Measurements from ENCODE around the gene CCDC12.

DNA sequence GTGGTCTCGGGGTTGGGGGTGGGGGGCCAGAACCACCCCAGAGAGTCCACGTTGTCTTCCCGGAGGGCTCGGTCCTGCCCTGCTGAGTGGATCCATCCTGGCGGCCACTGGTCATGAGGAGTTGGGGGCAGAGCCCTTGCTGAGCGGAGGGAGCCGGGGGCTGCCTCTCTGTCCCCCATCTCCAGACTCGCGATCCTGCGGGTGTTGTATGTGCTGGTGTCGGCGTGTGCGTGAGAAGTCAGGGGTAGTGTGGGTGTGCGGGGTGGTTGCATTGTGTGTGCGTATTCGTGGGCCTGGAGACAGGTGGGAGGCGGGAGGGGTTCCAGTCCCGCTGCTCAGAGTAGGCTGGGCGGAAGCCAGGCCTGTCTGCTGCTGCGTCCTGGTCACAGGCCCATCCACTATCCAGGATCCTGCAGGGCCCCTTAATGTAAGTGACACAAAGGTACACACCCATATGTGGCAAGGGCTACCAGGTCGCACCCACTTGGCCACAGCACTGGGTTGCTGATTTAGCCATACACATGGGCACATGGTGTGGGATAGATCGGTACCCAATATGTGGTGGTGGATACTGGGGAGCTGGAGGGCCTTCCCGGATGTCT lies 33.7 kb upstream of the CCDC12 start:
- TF ChIP-seq POLR2AphosphoS5 (IDR thresholded peaks at IDR 0.05) (no peak), EP300 (IDR thresholded peaks at IDR 0.05) (no peak), POLR2A (IDR thresholded peaks at IDR 0.05) (no peak)
- TF ChIP-seq, protein P1, sequence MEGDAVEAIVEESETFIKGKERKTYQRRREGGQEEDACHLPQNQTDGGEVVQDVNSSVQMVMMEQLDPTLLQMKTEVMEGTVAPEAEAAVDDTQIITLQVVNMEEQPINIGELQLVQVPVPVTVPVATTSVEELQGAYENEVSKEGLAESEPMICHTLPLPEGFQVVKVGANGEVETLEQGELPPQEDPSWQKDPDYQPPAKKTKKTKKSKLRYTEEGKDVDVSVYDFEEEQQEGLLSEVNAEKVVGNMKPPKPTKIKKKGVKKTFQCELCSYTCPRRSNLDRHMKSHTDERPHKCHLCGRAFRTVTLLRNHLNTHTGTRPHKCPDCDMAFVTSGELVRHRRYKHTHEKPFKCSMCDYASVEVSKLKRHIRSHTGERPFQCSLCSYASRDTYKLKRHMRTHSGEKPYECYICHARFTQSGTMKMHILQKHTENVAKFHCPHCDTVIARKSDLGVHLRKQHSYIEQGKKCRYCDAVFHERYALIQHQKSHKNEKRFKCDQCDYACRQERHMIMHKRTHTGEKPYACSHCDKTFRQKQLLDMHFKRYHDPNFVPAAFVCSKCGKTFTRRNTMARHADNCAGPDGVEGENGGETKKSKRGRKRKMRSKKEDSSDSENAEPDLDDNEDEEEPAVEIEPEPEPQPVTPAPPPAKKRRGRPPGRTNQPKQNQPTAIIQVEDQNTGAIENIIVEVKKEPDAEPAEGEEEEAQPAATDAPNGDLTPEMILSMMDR (IDR thresholded peaks at IDR 0.05) = no peak

Measured in gastroesophageal sphincter (tissue), 3 donors.